GM12878 (cell line): ENCODE measurements around the gene NKD1. TPM values are rescaled to one million over a fixed set of nuclear protein-coding genes. Genes with fewer than 3 reads are reported as not detected.

Experiments used
- ATAC-seq: fragments of 200-7000 bp; cut with Tn5 transposase; 3 replicates; pipeline ENCODE4 v1.9.1; 2020; ENCODE audit warnings: mild to moderate bottlenecking, moderate library complexity
- BruUV-seq: library from RNA; stranded (reverse); fragments of 400-500 nt; replicated peaks from 2 replicates; lab custom pipeline; 2021; lab: Mats Ljungman, UMichigan
- CTCF ChIA-PET: fragments of 300-600 bp; sonication (Branson Sonifier 250); formaldehyde crosslinking; extraction: SDS; loops from one replicate; lab custom pipeline; 2021; ENCODE audit warnings: inconsistent platforms; lab: Yijun Ruan, JAX
- POLR2A ChIA-PET: fragments of 350-600 bp; formaldehyde crosslinking; extraction: SDS; loops from one replicate; lab custom pipeline; 2021; ENCODE audit warnings: inconsistent platforms; lab: Charles Lee
- RAD21 ChIA-PET: fragments of 300-600 bp; sonication (Branson Sonifier 250); formaldehyde crosslinking; loops from one replicate; lab custom pipeline; 2023; ENCODE audit warnings: antibody characterized with exemption; ENCODE audit not compliant: unreplicated experiment; lab: Charles Lee
- SMC1A ChIA-PET: fragments of 300-600 bp; sonication (Branson Sonifier 250); formaldehyde crosslinking; loops from one replicate; lab custom pipeline; 2023; ENCODE audit not compliant: unreplicated experiment, uncharacterized antibody; lab: Charles Lee
- DNase-seq: peaks from one replicate; pipeline ENCODE4 v3.0.0-alpha.2; 2011; ENCODE audit warnings: low read depth, low spot score
- FAIRE-seq: peaks from 3 replicates; lab custom pipeline; 2011; peaks lifted over from hg19 to GRCh38; lab: Jason Lieb, UNC
- H2AFZ ChIP-seq: 2 replicates; pipeline ENCODE4 v1.6.0; 2011; ENCODE audit warnings: low read depth, low read length, control low read depth; ENCODE audit not compliant: control insufficient read depth
- H3K27ac ChIP-seq: 2 replicates; pipeline ENCODE4 v1.5.1; 2011; ENCODE audit warnings: control low read depth; ENCODE audit not compliant: control insufficient read depth, insufficient read depth
- H3K27me3 ChIP-seq, 2 experiments: replicated peaks in 1 of 2; 2 replicates each; pipeline versions ENCODE4 v1.6.0 to v1.6.1; 2011; ENCODE audit warnings: low read length in 1 of 2; ENCODE audit not compliant: control insufficient read depth in 2 of 2, insufficient read depth in 2 of 2
- H3K36me3 ChIP-seq, 2 experiments: 2 replicates each; pipeline ENCODE4 v1.5.1; 2011; ENCODE audit warnings: low read length in 1 of 2; ENCODE audit not compliant: control insufficient read depth in 2 of 2, insufficient read depth in 2 of 2
- H3K4me1 ChIP-seq: 2 replicates; pipeline ENCODE4 v1.6.1; 2011; ENCODE audit warnings: mild to moderate bottlenecking, low read length, moderate library complexity, mixed read lengths; ENCODE audit not compliant: control insufficient read depth, insufficient read depth
- H3K4me2 ChIP-seq: 2 replicates; pipeline ENCODE4 v1.6.0; 2011; ENCODE audit warnings: control low read depth; ENCODE audit not compliant: control insufficient read depth, insufficient read depth
- H3K4me3 ChIP-seq: fragments of 200-600 bp; sonication (generic); 2 replicates; pipeline ENCODE4 v1.5.1; 2016
- H3K79me2 ChIP-seq: 2 replicates; pipeline ENCODE4 v1.6.0; 2011; ENCODE audit warnings: low read length; ENCODE audit not compliant: control insufficient read depth, insufficient read depth
- H3K9ac ChIP-seq: 2 replicates; pipeline ENCODE4 v1.8.0; 2011; ENCODE audit warnings: low read length, control low read depth, mixed read lengths; ENCODE audit not compliant: control insufficient read depth, insufficient read depth
- H3K9me3 ChIP-seq: replicated peaks from 3 replicates; pipeline ENCODE4 v1.5.1; 2011; ENCODE audit warnings: mild to moderate bottlenecking, low read length; ENCODE audit not compliant: control insufficient read depth, insufficient read depth
- H4K20me1 ChIP-seq: 2 replicates; pipeline ENCODE4 v1.6.0; 2011; ENCODE audit not compliant: control insufficient read depth, insufficient read depth
- CBFB ChIP-seq: IDR thresholded peaks from 2 replicates; pipeline ENCODE4 v1.6.1; 2016; ENCODE audit warnings: antibody characterized with exemption, low read depth
- CBX5 ChIP-seq: sonication (generic); IDR thresholded peaks from 2 replicates; pipeline ENCODE4 v1.6.1; 2016; ENCODE audit warnings: low read depth, moderate library complexity, mild to moderate bottlenecking, inconsistent platforms
- E2F4 ChIP-seq: IDR thresholded peaks from 2 replicates; pipeline ENCODE4 v1.6.1; 2012; ENCODE audit warnings: low read depth, low read length, improper control_type of control experiment
- EGR1 ChIP-seq, 2 experiments: IDR thresholded peaks; 1 replicate in 1 of 2; 2 replicates in 1 of 2; pipeline ENCODE4 v1.6.1; 2011 to 2012; ENCODE audit warnings: low read depth in 2 of 2, low read length in 2 of 2, borderline replicate concordance in 1 of 2, mild to moderate bottlenecking in 1 of 2, moderate library complexity in 1 of 2
- EP300 ChIP-seq, 2 experiments: fragments of 150-350 bp in 1 of 2; IDR thresholded peaks; 2 replicates each; pipeline ENCODE4 v1.6.1; 2011 to 2012; ENCODE audit warnings: low read depth in 2 of 2, low read length in 2 of 2, borderline replicate concordance in 1 of 2, improper control_type of control experiment in 1 of 2, inconsistent platforms in 1 of 2; ENCODE audit not compliant: control insufficient read depth in 1 of 2
- ETV6 ChIP-seq, 2 experiments: fragments of 450-650 bp in 1 of 2; IDR thresholded peaks in 1 of 2; conservative IDR thresholded peaks in 1 of 2; 2 replicates each; pipeline ENCODE4 v1.6.1; 2014; ENCODE audit warnings: antibody characterized with exemption in 1 of 2, borderline replicate concordance in 1 of 2, low read depth in 1 of 2, mild to moderate bottlenecking in 1 of 2, moderate library complexity in 1 of 2
- FOS ChIP-seq: IDR thresholded peaks from 3 replicates; pipeline ENCODE4 v1.6.1; 2011; ENCODE audit warnings: borderline replicate concordance; ENCODE audit not compliant: insufficient read length; ENCODE audit errors: extremely low read depth
- FOXK2 ChIP-seq: fragments of 450-650 bp; IDR thresholded peaks from 2 replicates; pipeline ENCODE4 v1.6.1; 2017; ENCODE audit warnings: mild to moderate bottlenecking, moderate library complexity
- JUND ChIP-seq: IDR thresholded peaks from 2 replicates; pipeline ENCODE4 v1.6.1; 2012; ENCODE audit warnings: low read depth, mild to moderate bottlenecking, low read length, improper control_type of control experiment, moderate library complexity
- KAT2A ChIP-seq: conservative IDR thresholded peaks from 2 replicates; pipeline ENCODE4 v1.6.1; 2011; ENCODE audit warnings: low read depth, low read length; ENCODE audit not compliant: control insufficient read depth
- MXI1 ChIP-seq: fragments of 150-350 bp; IDR thresholded peaks from 2 replicates; pipeline ENCODE4 v1.6.1; 2011; ENCODE audit warnings: low read depth, mild to moderate bottlenecking, inconsistent platforms, low read length, improper control_type of control experiment
- POLR2AphosphoS5 ChIP-seq: IDR thresholded peaks from 2 replicates; pipeline ENCODE4 v1.6.1; 2011; ENCODE audit warnings: mild to moderate bottlenecking, low read length, inconsistent platforms
- SIX5 ChIP-seq: IDR thresholded peaks from 2 replicates; pipeline ENCODE4 v1.6.1; 2011; ENCODE audit warnings: mild to moderate bottlenecking, low read depth, low read length, moderate library complexity; ENCODE audit not compliant: severe bottlenecking
- SMARCA5 ChIP-seq: fragments of 450-650 bp; IDR thresholded peaks from 2 replicates; pipeline ENCODE4 v1.6.1; 2017; ENCODE audit warnings: mild to moderate bottlenecking
- WGBS: methylation state at CpG from one replicate; pipeline ENCODE4 v1.1.6; 2016; ENCODE audit warnings: low lambda C conversion rate; ENCODE audit not compliant: insufficient replicate concordance, insufficient coverage; ENCODE audit errors: missing lambda C conversion rate; 5-methylcytosine and 5-hydroxymethylcytosine counted together
- in situ Hi-C: fragments of 300-500 bp; cut with MboI; formaldehyde crosslinking; loops from 9 replicates; pipeline ENCODE4 v1.14.3; 2018; ENCODE audit warnings: mixed read lengths
- intact Hi-C: fragments of 100-400 bp; cut with micrococcal nuclease; formaldehyde crosslinking; loops from one replicate; pipeline ENCODE4 v1.14.2; 2022; ENCODE audit not compliant: unreplicated experiment
- polyA plus RNA-seq, 11 experiments: library from polyadenylated mRNA; depleted of rRNA in 4 of 11; unstranded in 6 of 11; stranded (reverse) in 5 of 11; fragments of >200 nt; fragmentation: Nextera tagmentation in 4 of 11; fragmentation: Illumina TruSeq in 1 of 11; extraction: Ambion mirVana in 4 of 11; extraction: Trizol in 1 of 11; gene quantifications; 1 replicate in 1 of 11; 2 replicates in 10 of 11; pipeline versions ENCODE4 v1.2.1 to v1.2.3, GENCODE V29; 2011 to 2016; ENCODE audit warnings: inconsistent platforms in 2 of 11, missing spikeins in 2 of 11, low read depth in 1 of 11
- total RNA-seq, 4 experiments: library from RNA; depleted of rRNA in 3 of 4; stranded (reverse); fragments of >200 nt in 3 of 4; fragmentation: Illumina TruSeq in 1 of 4; extraction: Trizol in 1 of 4; gene quantifications; 2 replicates each; pipeline versions ENCODE4 v1.2.1 to v1.2.3, GENCODE V29; 2013 to 2021

NKD1 gene
- total and polyA plus RNA-seq, 10 of the 15 experiments (the other 5 are each of a cell fraction or from before 2014, with no cell fraction given), result under 0.01 to 0.49 (median 0.04) TPM; not detected in 2

GRCh38 chr16:50533317-50533716 is 14.9 kb upstream of the NKD1 start (continued):
- TF ChIP-seq SIX5, result no peak
- no peak for TF ChIP-seq POLR2AphosphoS5
- no peak for TF ChIP-seq ETV6 (conservative IDR thresholded peaks at IDR 0.05 in 1 of 2, IDR thresholded peaks at IDR 0.05 in 1 of 2; ENCODE audit: borderline replicate concordance in 1 of 2, low read depth in 1 of 2)

GRCh38 chr16:50534091-50534490 is 14.1 kb upstream of the NKD1 start:
- Histone ChIP-seq H4K20me1 (no peaks in the 10 kb centered on the region), H3K27me3 (no peaks in the 10 kb centered on the region; a peak in 1 of 4 replicates), H3K36me3 (no peaks in the 10 kb centered on the region), H3K4me2 (no peak overlapping the region), H3K79me2 (no peaks in the 10 kb centered on the region), H2AFZ (no peak overlapping the region), H3K9me3 (peaks cover 2% of the 10 kb centered on the region; the same call in 1 of the 3 replicates), H3K4me3 (no peak overlapping the region), H3K4me1 (no peaks in the 10 kb centered on the region), H3K27ac (no peak overlapping the region), H3K9ac (no peak overlapping the region)
- ATAC-seq, result no peak
- POLR2A ChIA-PET, result no interaction called here
- DNase-seq, result no peak
- TF ChIP-seq EP300 (IDR thresholded peaks at IDR 0.05; ENCODE audit: borderline replicate concordance in 1 of 2, control insufficient read depth in 1 of 2, low read depth in 2 of 2, low read length in 2 of 2) (no peak), MXI1 (no peak), SMARCA5 (no peak), POLR2AphosphoS5 (no peak), FOXK2 (no peak), FOS (no peak), JUND (no peak), CBFB (no peak), KAT2A (no peak), CBX5 (no peak), EGR1 (IDR thresholded peaks at IDR 0.05; ENCODE audit: borderline replicate concordance in 1 of 2, low read depth in 2 of 2, low read length in 2 of 2) (no peak), E2F4 (no peak)
- no TSS peak for BruUV-seq
- CTCF ChIA-PET, result interaction anchor here (1.4 kb wide), 1 partner anchor 272 kb away, joined by 4 read pairs; no protein-coding TSS in a partner anchor
- in situ Hi-C loops (no loop called here), intact Hi-C loops (no loop called here)
- WGBS, result 49% methylated on average over 4 of the region's 4 CpGs
- no peak for FAIRE-seq
- RAD21 ChIA-PET, result no interaction called here
- SMC1A ChIA-PET, result no interaction called here
